GM19438 (cell line): ENCODE data around the gene NBDY.
"Not testable (repeated sequence)": the region's sequence is repeated elsewhere in the genome, so short reads cannot be mapped to it uniquely, and the experiment has no call there.

ENCODE experiments used
- ATAC-seq: cut with Tn5 transposase; IDR thresholded peaks from one replicate; pipeline ENCODE4 v1.9.1; 2021; ENCODE audit warnings: low read depth; ENCODE audit not compliant: unreplicated experiment

Gene NBDY, protein sequence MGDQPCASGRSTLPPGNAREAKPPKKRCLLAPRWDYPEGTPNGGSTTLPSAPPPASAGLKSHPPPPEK

DNA sequence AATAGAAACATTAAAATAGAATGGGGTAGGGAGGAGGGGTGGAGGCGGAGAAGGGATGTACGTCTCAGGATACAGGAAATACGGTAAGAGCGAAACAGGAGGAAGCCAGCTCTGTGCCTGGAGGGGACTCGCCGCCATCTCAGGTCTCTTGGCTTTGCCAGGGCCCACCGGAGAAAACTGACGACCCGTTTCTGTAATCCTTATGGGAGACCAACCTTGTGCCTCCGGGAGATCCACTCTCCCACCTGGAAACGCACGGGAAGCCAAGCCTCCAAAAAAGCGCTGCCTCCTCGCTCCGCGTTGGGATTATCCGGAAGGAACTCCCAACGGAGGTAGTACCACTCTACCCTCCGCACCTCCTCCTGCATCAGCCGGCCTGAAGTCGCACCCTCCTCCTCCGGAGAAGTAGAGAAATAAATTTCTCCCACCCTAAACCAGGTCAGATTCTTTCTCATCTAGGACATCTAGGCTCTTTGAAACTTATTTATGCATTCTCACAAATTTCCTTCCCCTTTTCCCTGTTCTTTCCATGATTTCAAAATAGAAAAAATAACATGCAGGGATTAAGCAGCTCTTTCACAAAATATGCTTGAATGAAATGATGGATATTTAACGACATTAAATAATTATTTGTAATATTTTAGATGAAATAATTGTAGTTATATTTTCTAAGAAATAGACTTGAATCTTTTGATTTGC, at the start of gene NBDY:
TSS of gene NBDY (plus strand) at position 92 of the 699 bp plus-strand sequence. CDS start at position 203, 111 bp downstream.
- ATAC-seq, result peak; percentile 79

GRCh38 chrX:56704530-56704929, 24.5 kb upstream of the NBDY start:
- ATAC-seq, result not testable (repeated sequence)

DNA sequence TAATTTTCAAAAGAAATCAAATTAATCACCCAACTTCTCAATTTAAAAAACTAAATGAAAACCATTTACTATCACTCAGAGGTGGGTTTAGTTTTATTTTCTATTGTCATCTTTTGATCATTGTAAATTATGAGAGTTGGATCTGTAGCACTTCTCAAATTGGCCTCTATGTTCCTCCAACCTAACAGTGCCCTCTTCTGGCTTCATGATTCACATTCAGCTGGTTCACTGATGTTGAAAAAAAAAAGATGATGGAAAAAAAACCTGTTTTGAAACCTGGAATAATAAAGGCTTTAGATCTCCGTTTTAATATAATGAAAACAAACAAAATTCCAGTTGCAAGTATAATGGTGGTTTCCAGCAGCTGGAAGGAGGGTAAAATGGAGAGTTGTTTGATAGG, 2.4 kb upstream of the NBDY start:
- ATAC-seq, result no peak

- ATAC-seq, result no peak
Observed at GRCh38 chrX:56727531-56727930, 1.5 kb upstream of the NBDY start.

DNA sequence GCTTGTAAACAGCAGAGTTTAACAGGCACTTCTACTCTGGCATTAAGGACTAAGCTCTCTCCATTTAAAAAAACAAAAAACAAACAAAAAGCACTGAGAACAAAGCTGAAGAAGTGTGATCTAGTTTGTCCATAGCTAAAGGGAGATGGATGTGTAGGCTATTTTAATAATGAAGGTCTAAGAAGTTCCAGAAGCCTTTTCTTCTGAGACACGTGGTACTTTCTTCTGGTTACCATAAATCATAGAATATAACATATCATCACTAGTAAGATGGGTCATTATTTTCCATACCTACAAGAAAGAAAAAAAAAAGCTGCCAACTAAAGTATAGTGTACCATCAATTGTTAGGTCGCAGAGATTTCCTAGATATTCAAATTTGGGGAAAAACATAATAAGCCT, 722 bp upstream of the NBDY start:
- ATAC-seq, result no peak

DNA sequence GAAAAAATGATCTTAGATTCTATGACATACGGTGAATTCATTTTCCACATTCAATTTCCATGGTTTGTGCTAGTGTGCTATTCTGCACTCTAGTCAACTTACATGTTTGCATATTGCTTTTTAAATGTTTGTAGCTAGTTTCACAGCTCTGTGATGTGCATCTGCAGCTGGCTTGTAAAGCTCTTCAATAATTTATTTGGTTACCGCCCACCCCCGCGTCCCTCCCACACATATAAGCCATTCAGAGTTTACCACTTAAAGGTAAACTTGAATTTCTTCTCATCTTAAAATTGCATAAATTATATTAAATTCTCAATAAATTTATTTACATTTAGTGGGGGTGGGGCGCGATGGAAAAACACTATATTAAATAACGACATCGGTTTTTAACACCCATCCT, 291 bp upstream of the NBDY start:
- peak; percentile 41 for ATAC-seq

DNA sequence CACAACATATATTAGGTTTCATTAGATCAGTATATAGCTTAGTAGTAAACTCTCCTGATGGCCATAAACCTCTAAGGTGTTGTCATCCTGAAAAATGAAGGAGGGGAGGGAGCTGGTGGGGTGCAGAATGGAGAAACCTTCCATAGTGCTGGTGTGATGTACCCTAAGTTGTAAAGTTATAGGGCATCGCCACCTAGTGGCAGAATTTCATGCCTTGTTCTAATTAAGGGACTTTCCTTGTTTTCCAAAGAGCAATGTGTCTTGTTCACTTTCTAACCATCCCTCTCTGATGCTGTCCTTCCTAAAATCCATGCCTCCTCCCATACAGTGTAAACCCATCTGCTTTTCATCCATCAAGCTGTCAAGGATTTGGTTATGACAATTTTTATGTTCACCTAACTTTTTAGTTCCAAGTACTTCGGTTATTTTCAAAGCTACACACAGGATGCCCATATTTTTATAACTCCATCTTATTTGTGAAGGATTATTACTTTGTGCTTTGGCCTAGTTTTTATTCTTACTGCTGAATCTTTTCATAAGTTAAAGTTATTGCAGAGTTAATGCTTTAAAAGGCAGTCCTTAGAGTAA, 4.5 kb downstream of the NBDY start:
- ATAC-seq, result no peak

DNA sequence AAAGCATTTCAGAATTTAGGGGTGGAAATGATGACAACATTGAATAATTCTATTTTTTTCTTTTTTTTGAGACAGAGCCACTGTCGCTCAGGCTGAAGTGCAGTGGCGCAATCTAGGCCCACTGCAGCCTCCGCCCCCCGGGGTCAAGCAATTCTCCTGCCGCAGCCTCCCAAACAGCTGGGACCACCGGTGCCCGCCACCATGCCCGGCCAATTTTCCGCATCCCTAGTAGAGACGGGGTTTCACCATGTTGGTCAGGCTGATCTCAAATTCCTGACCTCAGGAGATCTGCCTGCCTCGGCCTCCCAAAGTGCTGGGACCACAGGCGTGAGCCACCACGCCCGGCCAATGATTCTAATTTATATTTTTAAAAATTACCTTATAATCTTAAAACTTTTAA, 7.2 kb downstream of the NBDY start:
- ATAC-seq, result no peak

- ATAC-seq, result no peak
Observed at GRCh38 chrX:56738670-56739069, 9.6 kb downstream of the NBDY start.

DNA sequence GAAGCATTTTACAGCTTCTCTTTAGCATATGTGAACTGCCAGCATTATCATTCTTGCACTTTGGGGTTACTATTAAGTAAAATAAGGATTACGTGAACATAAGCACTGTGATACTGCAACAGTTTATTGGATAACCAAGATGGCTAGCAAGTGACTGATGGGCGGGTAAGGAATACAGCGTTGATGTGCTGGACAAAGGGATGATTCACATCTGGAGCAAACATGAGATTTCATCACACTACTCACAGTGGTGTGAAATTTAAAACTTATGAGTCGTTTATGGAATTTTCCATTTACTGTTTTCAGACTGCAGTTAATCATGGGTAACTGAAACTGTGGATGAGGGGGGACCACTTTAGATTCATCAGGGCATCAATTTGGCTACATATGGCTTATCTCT, 16.0 kb downstream of the NBDY start:
- no peak for ATAC-seq

- no peak for ATAC-seq
Observed at GRCh38 chrX:56746996-56747395, 18.0 kb downstream of the NBDY start.

DNA sequence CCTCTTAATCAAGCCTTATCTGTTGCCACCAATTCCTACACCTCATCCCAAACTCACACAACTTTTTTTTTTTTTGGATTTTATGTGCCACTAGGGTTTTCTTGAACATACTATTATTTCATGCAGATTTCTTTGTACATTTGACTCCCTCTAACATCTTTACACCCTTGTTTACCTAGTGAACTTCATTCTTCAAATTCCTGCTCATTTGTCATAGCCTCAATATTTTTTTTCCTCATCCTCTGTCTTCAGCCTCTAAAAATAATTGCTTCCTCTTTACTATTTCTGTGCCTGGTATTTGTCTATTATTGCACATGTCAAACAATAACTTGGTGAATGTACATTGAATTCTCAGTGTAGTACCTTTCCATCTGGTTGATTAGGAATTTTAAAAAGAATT, 22.0 kb downstream of the NBDY start:
- no peak for ATAC-seq

DNA sequence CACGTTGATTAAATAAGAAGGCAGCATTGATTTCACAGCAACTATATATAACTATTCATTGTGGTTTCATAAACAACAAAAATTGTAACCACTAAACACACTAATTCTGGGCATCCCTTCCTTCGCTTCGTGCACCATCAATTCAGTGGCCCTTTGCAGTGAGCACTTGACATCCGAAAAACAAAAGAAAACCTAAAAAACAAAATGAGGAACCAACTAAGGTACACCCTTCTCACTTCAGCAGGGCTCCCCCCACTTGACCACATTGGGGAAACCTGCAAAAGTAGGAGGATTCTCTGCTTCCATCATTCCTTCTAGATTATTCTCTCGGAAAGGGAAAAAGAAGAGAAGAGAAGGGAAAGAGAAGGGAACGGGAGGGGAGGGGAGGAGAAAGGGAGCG, 28.3 kb downstream of the NBDY start:
- no peak for ATAC-seq

GRCh38 chrX:56758456-56758855, 29.4 kb downstream of the NBDY start:
- ATAC-seq, result no peak

- no peak for ATAC-seq
Observed at GRCh38 chrX:56759736-56760409, 30.8 kb downstream of the NBDY start.

- ATAC-seq, result not testable (repeated sequence)
Observed at GRCh38 chrX:56760410-56761124, 31.5 kb downstream of the NBDY start.

- ATAC-seq, result no peak
Observed at GRCh38 chrX:56761167-56761566, 32.1 kb downstream of the NBDY start.

- no peak for ATAC-seq
Observed at GRCh38 chrX:56762220-56762619, 33.2 kb downstream of the NBDY start.

GRCh38 chrX:56762707-56763555, 33.9 kb downstream of the NBDY start:
- ATAC-seq, result no peak

DNA sequence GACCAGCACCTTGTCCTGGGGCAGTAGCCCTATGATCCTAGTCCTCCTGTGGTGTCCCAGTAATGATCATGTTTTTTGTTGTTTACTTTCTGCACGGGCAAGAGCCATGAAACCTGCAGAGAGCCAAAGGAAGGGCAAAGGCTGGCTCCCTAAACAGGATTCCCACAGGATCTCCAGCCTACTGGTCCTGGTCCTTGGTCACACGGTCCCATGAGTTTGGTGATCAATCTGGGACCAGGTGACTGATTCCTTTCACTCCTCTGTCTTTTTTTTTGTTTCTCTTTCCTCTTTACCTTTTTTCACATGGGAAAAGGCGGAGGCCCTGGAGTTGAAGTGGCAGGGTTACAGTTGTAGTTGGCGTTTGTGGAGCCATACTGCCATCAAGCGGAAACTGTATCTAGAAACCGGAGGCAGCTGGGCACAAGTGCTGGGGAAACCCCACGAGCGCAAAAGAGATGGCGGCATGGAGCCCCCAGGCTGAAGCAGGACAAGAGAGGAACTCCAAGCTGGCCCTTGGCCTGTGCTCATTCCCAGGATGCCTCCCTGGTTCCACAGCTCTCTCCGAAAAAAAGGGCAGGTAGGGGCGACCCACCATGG, 34.6 kb downstream of the NBDY start:
- ATAC-seq, result peak; percentile 17
